Effector CD8-positive, alpha-beta T cell (primary cell): ENCODE data around the gene GTF2H1.
"Not testable (repeated sequence)": the region's sequence is repeated elsewhere in the genome, so short reads cannot be mapped to it uniquely, and the experiment has no call there.

Experiments
- DNase-seq: peaks from one replicate; lab custom pipeline; 2025; lab: John Stamatoyannopoulos, UW

Gene GTF2H1

DNA sequence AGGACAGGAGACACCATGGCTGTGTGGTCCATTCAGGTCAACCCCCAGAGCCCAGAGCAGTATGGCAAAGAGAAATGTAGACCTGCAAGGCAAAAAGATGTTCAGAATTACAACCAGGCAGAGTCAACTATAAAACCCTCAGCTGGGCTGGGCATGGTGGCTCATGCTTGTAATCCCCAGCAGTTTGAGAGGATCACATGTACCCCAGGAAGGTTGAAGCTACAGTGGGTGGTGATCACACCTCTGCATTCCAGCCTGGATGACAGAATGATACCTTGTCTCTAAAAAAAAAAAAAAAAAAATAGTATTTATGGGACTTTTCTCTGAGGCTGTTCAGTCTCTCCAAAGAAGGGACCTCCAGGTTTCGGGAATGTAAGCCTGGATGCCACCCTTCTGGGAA lies 53.6 kb downstream of the GTF2H1 start:
- DNase-seq = no peak

DNA sequence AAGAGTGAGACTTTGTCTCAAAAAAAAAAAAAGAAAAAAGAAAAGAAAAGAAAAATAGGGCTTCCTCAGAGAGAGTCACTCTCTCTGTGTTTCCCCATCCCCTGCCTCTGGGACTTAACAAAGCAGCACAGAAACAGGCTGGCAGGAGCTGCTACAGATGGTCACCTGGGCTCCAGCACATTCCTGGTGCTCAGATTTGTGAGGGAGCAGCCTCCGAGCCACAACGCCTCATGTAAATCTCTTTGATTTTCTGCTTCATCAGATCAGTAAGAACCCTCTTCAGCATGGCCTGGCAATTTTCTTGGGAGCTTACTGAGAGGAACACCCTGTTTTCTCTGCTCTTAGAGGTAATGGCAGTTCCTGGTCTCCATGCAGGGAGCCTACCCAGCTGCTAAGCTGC lies 56.8 kb downstream of the GTF2H1 start:
- no peak for DNase-seq

DNA sequence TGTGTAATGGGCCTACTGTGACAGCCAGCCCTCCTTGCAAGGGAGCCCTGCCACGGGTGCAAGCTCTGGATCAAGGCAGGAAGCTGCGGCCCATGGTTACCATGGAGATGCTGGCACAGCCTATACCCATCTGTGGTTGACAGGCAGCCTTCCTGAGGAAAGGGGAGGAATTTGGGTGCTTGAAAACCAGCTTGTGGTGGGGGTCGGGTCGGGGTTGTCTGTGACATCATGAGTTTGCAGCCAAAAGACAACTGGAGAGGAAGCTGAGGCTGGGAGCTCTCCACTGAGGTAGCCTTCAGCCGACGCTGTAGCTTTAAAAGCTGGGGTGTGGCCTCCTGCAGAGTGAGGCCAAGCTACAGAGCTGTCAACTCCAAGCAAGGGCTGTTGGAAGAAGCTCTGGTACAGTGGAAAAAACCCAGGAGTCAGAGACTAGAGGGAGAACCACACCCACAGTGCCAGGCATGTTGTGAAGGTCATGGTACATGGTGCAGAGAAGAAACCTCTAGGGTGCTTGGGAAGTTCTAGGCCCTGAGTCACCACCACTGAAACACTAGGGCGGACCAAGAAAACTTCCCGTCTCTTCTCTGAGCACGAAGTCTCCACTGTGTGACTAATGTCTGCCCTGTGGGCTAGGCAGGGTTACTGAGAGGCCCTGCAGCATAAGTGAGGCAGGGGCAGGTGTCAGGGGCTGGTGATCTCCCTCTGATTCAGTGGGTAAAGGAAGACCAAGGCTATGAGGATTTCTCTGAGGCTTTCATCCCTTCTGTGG lies 61.2 kb downstream of the GTF2H1 start:
- peak; percentile 17 for DNase-seq

DNA sequence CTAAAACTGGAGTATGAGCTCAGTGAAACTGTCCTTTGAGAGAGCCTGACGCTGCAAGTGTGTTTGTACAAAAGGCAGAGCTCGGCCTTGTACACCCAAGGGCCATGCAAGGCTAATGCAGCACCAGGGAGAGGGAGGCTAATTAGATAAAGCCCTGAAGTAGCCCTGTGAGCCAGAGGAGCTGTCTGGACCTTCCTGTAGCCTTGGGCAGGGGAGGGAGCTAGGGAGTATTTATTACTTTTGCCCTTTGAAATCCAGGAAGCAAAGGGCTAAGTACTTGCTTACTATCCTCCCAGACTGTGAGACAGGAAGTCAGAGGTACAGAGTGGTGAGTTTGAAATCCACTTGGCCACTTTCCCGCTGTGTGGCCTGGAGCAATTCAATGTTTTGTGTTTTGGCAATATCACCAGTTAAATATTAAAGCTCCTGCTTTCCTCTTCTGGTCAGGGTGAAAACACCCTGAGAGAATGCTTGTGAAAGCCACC lies 61.8 kb downstream of the GTF2H1 start:
- no peak for DNase-seq

DNA sequence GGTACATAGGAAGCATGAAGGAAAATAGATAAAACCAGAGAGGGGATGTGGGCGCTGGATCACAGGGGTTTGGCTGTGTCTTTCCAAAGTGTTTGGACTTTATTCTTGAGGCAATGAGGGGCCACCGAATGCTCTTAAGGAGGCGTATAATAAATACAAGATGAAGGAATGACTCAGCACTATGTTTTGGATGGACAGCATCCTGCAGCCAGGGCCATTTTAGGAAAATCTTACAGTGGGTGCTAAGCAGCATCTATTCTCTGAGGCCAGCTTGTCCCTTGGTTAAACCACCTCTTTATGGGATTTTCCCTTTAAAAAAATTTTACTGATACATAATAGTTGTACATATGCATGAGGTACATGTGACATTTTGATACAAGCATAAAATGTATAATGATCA lies 67.7 kb downstream of the GTF2H1 start:
- no peak for DNase-seq

DNA sequence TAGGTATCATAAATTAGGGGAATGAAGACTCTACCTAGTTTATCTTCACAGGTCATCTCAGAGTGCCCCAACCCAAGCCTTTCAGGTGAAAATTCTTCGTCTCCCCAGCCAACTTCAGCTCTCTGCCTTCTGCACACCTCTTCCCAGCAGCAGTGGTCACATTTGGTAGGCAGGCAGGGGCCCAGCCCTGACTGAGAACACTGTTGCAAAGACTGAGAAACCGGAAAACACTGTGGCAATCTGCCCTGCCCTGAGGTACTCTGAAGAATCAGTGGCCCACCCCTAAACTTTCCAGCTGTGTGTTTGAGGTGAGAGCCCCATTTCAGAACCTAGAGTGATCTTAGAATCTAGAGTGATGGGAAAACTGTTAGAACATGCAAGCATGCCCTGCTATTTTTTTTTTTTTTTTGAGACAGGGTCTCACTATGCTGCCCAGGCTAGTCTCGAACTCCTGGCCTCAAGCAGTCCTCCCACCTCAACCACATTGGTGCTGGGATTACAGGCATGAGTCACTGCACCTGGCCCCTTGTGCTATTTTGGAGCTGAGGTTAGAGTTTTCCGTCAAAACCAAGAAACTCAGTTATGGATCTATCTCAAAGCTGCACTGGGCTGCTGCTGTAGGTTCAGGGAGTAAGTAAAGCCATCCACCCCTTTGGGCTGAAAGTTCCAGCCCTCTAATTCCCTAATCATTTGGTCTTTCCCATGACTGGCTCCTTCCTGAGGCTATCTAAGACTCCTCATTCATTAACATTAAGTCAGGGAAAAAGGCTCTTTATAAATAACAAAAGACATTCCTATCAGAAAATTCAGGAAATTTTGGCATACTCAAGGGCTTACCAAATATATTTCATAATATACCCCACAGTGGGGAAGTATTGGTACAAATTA lies 70.3 kb downstream of the GTF2H1 start:
- no peak for DNase-seq

DNA sequence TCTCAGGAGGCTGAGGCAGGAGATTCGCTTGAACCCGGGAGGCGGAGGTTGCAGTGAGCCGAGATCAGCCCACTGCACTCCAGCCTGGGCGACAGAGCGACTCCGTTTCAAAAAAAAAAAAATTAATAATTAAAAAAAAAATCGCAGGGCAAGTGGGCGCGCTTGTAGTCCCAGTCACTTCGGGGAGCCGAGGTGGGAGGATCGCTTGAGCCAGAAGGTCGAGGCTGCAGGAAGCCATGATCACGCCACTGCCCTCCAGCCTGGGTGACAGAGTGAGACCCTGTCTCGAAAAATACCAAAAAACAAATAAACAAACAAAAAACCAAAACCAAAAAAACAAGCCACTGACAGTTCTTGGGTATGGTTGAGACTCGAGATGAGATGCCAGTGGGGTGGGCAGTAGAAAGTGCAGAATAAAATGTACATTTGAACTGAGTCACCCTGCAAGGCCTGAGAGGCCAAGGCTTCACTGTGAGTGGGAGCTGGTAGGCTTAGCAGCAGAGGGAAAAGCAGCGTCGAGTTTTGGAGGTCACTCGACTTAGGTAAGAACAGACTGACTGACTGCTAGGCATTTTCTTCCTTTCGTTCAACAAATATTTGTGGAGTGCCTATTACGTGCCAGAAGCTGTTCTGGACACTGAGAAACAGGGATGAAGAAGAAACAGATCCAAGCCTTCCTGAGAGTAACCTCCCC lies 71.4 kb downstream of the GTF2H1 start:
- DNase-seq = no peak

DNA sequence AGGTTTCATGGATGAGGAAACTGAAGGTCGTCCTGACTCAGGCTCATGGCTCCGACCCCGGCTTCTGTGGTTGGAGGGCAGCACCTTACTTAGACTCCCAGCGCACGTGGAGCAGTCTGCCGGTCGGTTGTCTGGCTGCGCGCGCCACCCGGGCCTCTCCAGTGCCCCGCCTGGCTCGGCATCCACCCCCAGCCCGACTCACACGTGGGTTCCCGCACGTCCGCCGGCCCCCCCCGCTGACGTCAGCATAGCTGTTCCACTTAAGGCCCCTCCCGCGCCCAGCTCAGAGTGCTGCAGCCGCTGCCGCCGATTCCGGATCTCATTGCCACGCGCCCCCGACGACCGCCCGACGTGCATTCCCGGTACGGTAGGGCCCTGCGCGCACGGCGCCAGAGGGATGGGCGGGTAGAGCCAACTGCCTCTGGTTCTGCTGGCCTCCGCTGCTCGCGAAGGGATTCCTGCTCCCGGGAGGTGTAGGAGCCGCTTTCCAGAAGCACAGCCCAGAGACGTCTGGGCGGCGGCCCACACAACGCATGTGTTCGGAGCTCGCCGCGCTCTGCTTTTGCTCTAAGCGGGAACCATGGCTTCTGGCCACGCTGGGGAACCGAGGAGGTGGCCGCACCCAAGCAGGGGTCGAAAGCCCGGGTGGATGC lies 72.0 kb downstream of the GTF2H1 start, which contains the start of gene LDHA:
Gene LDHA, plus strand, starts transcription at position 289 of the 653 bp plus-strand sequence. CDS start 2,280 bp downstream, outside the sequence.
- DNase-seq = peak; percentile 97

DNA sequence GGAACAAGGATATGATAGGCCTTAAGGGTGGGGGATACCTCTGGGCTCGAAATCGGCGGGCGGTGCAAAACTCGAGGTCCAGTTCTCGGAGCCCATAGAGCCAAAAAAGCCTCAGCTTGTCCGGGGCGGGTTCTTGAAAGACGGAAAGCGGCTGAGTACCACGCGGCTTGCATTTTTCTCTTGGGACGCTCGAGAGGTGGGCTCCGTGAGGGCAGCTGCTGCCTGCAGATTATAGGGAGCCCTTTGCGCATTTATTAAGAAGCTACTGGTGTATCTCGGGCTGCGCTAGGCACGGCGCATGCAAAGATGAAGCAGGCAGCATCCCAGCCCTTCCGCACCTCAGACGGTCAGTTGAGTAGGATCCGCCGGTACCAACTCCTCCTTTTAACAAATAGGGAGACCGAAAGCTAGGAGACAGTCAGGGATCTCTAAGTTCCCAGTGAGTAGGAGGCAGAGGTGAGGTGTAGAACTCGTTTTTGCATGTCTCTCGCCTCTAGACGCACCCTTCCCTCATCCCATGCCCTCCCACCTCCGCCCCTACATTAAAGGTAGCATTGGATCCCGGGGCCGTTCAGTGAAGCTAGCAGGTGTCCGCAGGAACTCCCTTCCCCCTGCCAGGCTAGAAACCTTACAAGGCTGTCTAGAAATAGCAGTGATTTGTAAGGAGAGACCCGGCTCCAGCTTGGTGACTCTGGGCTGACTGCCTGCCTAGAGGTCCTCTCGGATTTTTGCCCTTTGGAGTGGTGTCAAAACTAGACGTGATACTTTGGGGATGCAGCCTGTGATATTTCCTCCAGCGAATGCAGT lies 72.8 kb downstream of the GTF2H1 start:
- DNase-seq = peak; percentile 26

DNA sequence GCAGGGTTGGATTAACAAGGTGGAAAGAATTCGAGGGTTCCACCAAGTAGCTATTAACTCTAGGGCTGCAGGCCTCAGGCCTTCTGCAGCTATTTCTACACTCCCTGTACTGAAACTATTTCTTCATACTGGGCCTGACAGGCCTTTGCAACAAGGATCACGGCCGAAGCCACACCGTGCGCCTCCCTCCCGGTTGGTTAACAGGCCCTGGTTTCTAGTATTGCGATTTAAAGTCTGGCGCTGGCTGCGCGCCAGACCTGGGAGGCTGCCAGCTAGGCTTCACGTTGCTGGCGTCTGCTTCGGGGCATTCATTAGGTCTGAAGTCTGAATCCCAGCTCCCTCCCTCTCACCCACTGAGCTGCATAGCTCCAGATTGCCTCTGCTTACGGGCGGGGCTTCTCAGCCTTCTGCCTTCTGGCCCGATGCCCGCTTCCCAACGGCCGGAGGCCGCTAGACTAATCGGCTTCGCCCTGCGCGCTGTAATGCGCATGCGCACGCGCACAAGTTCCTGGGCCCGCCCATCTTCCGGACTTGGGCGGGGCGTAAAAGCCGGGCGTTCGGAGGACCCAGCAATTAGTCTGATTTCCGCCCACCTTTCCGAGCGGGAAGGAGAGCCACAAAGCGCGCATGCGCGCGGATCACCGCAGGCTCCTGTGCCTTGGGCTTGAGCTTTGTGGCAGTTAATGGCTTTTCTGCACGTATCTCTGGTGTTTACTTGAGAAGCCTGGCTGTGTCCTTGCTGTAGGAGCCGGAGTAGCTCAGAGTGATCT lies 73.6 kb downstream of the GTF2H1 start:
- peak; percentile 92 for DNase-seq

DNA sequence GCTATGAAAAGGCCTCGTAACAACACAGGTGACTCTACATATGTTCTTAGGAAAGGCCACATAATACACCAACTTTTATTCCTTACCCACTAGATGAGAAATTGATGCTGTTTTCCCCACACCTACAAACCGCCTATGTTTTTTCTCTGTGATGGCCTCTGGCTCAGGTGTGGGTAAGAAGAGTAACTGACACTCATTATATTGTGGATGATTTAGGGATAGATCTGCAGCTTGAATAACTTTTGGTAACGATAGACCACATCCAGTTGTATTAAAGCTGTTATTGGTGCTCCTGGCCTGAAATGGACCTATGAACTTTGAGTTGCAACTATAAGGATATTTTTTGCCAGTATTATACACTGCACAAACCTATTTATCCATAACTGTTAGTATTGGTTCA lies 75.6 kb downstream of the GTF2H1 start:
- no peak for DNase-seq

DNA sequence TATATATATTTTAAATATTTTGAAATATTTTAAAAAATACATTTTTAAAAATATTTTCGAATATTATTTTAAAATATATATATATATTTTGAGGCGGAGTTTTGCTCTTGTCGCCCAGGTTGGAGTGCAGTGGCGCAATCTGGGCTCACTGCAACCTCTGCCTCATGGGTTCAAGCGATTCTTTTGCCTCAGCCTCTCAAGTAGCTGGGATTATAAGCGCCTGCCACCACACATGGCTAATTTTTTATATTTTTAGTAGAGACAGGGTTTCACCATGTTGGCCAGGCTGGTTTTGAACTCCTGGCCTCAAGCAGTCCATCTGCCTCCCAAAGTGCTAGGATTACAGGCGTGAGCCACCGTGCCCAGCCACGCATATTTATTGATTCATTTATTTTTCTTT lies 78.7 kb downstream of the GTF2H1 start:
- not testable (repeated sequence) for DNase-seq

DNA sequence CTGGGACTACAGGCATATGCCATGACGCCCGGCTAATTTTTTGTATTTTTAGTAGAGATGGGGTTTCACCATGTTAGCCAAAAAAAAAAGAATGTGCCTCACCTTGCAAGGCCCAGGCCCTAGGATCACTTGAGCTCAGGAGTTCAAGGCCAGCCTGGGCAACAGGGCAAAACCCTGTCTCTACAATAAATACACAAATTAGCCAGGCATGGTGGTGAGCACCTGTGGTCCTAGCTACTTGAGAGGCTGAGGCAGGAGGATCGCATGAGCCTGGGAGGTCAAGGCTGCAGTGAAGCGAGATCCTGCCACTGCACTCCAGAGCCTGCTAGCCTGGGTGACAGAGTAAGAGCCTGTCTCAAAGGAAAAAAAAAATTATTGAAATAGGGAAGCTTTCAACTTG lies 81.7 kb downstream of the GTF2H1 start:
- no peak for DNase-seq

DNA sequence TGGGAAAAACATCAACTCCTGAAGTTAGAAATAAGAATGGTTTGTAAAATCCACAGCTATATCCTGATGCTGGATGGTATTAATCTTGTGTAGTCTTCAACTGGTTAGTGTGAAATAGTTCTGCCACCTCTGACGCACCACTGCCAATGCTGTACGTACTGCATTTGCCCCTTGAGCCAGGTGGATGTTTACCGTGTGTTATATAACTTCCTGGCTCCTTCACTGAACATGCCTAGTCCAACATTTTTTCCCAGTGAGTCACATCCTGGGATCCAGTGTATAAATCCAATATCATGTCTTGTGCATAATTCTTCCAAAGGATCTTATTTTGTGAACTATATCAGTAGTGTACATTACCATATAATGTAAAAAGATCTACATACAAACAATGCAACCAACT lies 85.0 kb downstream of the GTF2H1 start:
- not testable (repeated sequence) for DNase-seq

DNA sequence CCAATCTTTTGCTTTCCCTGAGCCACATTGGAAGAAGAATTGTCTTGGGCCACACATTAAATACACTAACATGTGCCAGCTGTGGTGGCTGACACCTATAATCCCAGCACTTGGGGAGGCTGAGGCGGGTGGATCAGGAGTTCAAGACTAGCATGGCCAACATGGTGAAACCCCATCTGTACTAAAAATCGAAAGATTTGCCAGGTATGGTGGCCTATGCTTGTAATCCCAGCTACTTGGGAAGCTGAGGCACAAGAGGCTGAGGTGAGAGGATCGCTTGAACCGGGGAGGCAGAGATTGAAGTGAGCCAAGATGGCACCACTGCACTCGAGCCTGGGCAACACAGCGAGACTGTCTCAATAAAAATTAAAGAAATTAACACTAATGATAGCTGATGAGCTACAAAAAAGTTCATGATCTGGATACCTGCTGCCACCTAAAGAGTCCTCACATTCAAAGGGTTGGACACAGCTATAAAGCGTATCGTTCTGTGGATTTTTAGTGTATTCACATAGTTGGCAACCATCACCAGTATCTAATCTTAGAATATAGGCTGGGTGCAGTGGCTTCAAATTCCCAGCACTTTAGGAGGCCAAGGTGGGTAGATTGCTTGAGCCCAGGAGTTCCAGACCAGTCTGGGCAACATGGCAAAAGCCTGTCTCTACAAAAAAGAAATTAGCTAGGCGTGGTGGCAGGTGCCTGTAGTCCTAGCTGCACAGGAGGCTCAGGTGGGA lies 86.4 kb downstream of the GTF2H1 start:
- DNase-seq = no peak

DNA sequence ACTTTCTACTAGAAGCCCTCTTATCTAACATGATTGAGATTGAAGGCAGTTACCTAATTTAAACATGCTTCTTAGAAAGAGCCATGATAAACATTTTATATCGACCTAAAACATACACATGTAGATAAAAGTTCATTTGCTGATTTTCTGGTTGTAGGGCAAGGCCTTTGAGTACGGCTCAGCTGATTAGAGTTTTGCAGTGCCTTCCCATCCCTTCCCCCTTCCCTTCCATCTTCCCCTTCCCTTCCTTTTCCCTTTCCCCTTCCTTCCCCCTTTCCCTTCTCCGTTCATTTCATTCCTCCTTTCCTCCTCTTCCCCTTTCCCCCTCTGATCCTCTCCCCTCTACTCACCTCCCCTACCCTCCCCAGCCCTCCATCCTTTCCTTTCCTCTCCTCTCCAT lies 94.1 kb downstream of the GTF2H1 start:
- DNase-seq = no peak
